ENCODE data around the gene PPP2R2D. TPM values are rescaled to one million over a fixed set of nuclear protein-coding genes. Genes with fewer than 3 reads are reported as not detected.

PPP2R2D gene
- total RNA-seq, 1 donor from 2014 or later = 30.0 TPM

DNA sequence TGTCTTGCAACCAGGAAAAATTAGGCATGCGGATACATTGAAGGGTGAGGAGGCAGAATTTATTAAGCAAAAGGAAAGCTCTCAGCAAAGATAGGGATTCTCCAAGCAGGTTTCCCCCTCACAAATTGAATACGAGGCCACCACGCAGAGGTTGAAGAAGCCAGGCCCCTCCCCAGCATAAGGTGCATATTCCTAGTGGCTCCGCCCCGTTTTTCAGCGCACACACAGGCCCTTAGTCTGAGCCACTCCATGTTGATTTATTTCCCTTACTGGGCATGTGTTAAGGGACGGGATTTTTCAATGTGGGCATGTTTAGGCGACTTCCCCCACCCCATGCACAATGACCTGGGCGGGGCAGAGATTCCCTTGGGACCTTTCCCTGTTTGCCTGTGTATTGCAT, 24.9 kb downstream of the PPP2R2D start:
- peaks cover 35% of the 10 kb centered on the region for H3K4me1 ChIP-seq
- DNase-seq = no peak
- intact Hi-C loops (cut with DNase I) = no loop called here
- H3K27me3 ChIP-seq (ENCODE audit: low read depth) = no peaks in the 10 kb centered on the region
- ATAC-seq = no peak
- H3K9me3 ChIP-seq = peaks cover 10% of the 10 kb centered on the region
- H3K36me3 ChIP-seq = no peaks in the 10 kb centered on the region
- no peak overlapping the region for H3K4me3 ChIP-seq
- H3K27ac ChIP-seq = no peak overlapping the region
- TF ChIP-seq, protein P1, sequence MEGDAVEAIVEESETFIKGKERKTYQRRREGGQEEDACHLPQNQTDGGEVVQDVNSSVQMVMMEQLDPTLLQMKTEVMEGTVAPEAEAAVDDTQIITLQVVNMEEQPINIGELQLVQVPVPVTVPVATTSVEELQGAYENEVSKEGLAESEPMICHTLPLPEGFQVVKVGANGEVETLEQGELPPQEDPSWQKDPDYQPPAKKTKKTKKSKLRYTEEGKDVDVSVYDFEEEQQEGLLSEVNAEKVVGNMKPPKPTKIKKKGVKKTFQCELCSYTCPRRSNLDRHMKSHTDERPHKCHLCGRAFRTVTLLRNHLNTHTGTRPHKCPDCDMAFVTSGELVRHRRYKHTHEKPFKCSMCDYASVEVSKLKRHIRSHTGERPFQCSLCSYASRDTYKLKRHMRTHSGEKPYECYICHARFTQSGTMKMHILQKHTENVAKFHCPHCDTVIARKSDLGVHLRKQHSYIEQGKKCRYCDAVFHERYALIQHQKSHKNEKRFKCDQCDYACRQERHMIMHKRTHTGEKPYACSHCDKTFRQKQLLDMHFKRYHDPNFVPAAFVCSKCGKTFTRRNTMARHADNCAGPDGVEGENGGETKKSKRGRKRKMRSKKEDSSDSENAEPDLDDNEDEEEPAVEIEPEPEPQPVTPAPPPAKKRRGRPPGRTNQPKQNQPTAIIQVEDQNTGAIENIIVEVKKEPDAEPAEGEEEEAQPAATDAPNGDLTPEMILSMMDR (IDR thresholded peaks at IDR 0.05) = no peak

DNA sequence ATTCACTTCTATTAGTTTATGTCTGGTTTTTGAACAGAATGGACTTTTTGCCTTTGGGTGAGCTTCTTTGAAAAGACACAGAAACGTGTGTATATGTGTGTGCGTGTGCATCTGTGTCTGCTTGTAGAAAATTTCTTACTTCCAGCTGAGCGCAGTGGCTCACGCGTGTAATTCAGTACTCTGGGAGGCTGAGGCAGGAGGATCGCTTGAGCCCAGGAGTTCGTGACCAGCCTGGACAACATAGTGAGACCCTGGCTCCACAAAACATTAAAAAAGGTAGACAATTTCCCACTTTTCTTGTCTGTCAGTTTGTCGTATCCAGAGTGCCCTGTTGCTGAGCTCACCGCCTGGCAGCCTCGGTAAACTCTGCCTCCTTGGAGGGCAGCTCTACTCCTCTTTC, 25.4 kb downstream of the PPP2R2D start:
- no peak for DNase-seq
- Histone ChIP-seq H3K4me1 (peaks cover 35% of the 10 kb centered on the region), H3K4me3 (no peak overlapping the region), H3K9me3 (peaks cover 10% of the 10 kb centered on the region), H3K36me3 (no peaks in the 10 kb centered on the region), H3K27me3 (ENCODE audit: low read depth) (no peaks in the 10 kb centered on the region), H3K27ac (no peak overlapping the region)
- intact Hi-C loops (cut with DNase I) = no loop called here
- ATAC-seq = no peak
- TF ChIP-seq, protein P1 (IDR thresholded peaks at IDR 0.05) = no peak

DNA sequence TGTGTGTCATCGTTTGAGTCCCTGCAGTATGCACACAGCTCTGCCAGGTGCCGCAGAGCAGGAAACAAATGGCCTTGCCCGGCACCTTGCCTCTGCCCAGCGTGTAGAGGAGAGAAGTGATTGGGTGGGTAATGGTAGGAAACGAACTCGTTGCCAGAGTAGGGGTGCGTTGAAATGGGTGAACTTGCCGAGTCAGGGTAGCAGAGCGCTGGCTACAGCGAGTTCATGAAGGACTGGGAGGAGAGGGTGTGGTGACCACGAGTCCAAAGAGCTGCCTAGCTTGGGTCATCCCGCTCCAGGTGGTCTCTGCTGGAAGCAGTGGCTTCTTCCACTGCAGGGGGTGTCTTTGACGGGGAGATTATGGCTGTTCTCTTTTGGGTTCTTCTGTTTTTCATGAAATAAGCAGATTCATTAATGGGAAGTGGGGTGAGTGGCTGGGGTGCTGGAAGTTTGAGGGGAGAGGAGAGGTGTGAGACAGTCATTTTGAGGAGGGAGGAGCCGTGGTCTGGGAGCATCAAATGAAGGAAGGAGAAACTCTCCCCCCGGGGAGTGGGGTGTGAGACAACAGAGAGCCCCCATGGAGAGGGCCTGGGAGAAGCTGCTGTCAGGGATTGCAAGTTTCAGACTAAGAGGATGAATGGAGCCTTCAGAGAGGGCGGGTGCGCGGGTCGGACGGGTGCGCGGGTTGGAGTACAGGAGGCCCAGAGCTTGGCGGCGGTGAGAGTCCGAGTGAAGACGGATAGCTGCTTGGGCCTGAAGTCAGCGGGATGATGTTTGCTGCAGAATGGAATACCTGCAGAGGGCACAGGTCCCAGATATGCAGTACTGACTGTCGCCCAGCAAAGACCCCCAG, 26.2 kb downstream of the PPP2R2D start:
- H3K27me3 ChIP-seq (ENCODE audit: low read depth) = no peaks in the 10 kb centered on the region
- no peaks in the 10 kb centered on the region for H3K36me3 ChIP-seq
- intact Hi-C loops (cut with DNase I) = no loop called here
- H3K4me1 ChIP-seq = peaks cover 35% of the 10 kb centered on the region
- DNase-seq (no peak), ATAC-seq (no peak)
- H3K4me3 ChIP-seq = no peak overlapping the region
- no peak overlapping the region for H3K27ac ChIP-seq
- H3K9me3 ChIP-seq = peaks cover 10% of the 10 kb centered on the region
- TF ChIP-seq, protein P1 (IDR thresholded peaks at IDR 0.05) = no peak

DNA sequence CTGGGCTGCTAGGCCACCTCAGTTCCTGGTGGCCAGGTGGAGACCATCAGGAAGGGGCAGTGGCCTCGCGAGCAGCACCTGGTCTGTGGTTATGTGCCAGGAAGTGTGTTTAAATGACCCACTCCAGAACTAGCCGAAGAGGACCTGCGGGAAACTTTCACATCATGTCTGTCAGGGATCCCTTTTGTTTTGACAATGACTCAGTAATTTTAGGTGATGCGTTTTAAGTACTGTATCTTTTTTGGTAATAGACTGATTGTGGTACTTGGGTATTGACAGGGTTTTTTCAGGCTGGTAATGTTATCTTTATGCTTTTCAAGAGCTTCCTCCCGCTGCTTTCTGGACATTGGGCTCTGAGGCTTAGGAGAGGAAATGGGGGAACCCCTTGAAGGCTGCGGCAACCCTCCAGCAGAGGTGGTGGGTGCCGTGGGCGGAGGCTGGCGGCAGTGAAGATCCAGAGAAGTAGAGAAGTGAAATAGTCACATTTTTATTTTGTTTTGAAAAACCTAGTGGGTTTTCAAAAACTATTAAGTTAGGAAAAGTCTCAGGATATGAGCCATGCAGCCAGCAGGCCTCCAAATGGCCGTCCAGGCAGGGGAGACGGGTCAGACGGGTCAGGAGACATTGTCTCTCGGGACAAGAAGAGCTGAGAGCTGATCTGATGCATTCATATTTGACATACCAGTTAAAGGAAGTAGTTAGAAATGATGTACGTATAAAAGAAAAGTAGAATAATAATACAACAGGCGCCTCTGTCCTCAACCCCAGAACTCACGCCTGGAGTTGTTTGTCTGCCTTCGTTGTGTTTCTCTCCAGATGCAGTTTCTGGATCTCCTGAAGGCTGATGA, 27.7 kb downstream of the PPP2R2D start:
- ATAC-seq = no peak
- H3K36me3 ChIP-seq = no peaks in the 10 kb centered on the region
- H3K27ac ChIP-seq = peak overlapping the region; percentile 10
- no peak for DNase-seq
- H3K4me3 ChIP-seq = no peak overlapping the region
- intact Hi-C loops (cut with DNase I) = no loop called here
- no peaks in the 10 kb centered on the region for H3K27me3 ChIP-seq (ENCODE audit: low read depth)
- H3K4me1 ChIP-seq = peaks cover 35% of the 10 kb centered on the region
- peaks cover 10% of the 10 kb centered on the region for H3K9me3 ChIP-seq
- TF ChIP-seq, protein P1 (IDR thresholded peaks at IDR 0.05) = no peak

DNA sequence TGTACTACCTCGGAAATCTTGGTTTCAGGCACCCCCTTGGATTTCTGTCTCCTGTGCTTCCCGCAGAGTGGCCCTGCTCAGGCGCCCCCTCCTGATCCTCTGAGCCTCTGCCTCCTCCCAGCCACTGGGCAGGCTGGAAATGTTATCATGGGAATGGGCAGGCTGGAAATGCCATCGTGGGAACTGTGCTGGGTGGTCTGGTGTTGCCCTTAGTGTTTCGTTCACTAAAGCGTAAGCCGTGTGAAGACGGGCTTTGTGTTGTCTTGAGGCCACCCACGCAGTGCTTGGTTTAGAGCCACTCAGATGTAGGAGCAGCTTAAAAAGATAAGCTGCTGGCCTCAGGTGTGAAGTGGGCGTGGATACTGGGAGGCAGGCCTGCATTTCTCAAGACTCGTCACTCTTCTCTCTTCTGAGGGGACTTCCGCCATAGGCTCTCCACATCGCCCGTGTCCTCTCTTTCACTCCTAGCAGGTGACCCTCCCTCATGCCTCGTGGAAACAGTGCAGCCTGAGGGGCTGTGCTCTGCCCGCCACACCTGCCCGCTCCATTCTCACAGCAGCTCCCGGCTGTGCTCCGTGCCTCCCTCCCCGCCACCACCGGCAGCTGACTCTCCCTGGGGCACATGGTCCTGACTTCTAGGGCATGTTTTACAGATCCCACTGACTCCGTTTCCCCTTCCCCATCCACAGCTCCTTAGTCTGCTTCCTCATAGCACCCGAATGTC, 28.5 kb downstream of the PPP2R2D start:
- DNase-seq = no peak
- H3K27me3 ChIP-seq (ENCODE audit: low read depth) = no peaks in the 10 kb centered on the region
- H3K36me3 ChIP-seq = no peaks in the 10 kb centered on the region
- H3K9me3 ChIP-seq = peaks cover 10% of the 10 kb centered on the region
- peaks cover 35% of the 10 kb centered on the region for H3K4me1 ChIP-seq
- TF ChIP-seq, protein P1 (IDR thresholded peaks at IDR 0.05) = no peak
- peak; percentile 13 to 45 for ATAC-seq
- H3K27ac ChIP-seq = no peak overlapping the region
- no peak overlapping the region for H3K4me3 ChIP-seq
- intact Hi-C loops (cut with DNase I) = no loop called here

Data from lower lobe of right lung (tissue), 2 donors.